ENCODE results near the gene KCNK1. TPM values are rescaled to one million over a fixed set of nuclear protein-coding genes. Genes with fewer than 3 reads are reported as not detected.

Gene KCNK1
- total RNA-seq, 1 experiment from 2014 or later, result 0.13 TPM

- Histone ChIP-seq H3K4me1 (ENCODE audit: control insufficient read depth, insufficient read depth, low read length) (no peaks in the 10 kb centered on the region), H3K4me3 (ENCODE audit: low read depth in 2 of 2, low read length in 2 of 2) (no peak overlapping the region), H3K27me3 (ENCODE audit: control insufficient read depth, insufficient read depth, low read length) (no peaks in the 10 kb centered on the region; the same call in 1 of the 2 replicates), H3K27ac (ENCODE audit: low read length) (no peak overlapping the region), H3K36me3 (ENCODE audit: control insufficient read depth, insufficient read depth, low read length) (no peaks in the 10 kb centered on the region), H3K9me3 (ENCODE audit: control insufficient read depth, insufficient read depth, low read depth, low read length) (no peaks in the 10 kb centered on the region)
- ATAC-seq, result no peak
- BruUV-seq (replicated peaks), result no TSS peak
- ChIA-PET CTCF (no interaction called here), POLR2A (no interaction called here)
- intact Hi-C loops (cut with micrococcal nuclease; ENCODE audit: unreplicated experiment), result no loop called here
- DNase-seq (ENCODE audit: low read depth, low spot score), result no peak
- TF ChIP-seq TCF7L2 (IDR thresholded peaks at IDR 0.05; ENCODE audit: low read depth, low read length) (no peak), SIN3A (IDR thresholded peaks at IDR 0.05; ENCODE audit: borderline replicate concordance, insufficient read depth, low read depth, low read length) (no peak), POLR2AphosphoS5 (IDR thresholded peaks at IDR 0.05; ENCODE audit: low read depth, low read length) (no peak), CTCF (IDR thresholded peaks at IDR 0.05) (no peak)
- TF ChIP-seq, protein P1, sequence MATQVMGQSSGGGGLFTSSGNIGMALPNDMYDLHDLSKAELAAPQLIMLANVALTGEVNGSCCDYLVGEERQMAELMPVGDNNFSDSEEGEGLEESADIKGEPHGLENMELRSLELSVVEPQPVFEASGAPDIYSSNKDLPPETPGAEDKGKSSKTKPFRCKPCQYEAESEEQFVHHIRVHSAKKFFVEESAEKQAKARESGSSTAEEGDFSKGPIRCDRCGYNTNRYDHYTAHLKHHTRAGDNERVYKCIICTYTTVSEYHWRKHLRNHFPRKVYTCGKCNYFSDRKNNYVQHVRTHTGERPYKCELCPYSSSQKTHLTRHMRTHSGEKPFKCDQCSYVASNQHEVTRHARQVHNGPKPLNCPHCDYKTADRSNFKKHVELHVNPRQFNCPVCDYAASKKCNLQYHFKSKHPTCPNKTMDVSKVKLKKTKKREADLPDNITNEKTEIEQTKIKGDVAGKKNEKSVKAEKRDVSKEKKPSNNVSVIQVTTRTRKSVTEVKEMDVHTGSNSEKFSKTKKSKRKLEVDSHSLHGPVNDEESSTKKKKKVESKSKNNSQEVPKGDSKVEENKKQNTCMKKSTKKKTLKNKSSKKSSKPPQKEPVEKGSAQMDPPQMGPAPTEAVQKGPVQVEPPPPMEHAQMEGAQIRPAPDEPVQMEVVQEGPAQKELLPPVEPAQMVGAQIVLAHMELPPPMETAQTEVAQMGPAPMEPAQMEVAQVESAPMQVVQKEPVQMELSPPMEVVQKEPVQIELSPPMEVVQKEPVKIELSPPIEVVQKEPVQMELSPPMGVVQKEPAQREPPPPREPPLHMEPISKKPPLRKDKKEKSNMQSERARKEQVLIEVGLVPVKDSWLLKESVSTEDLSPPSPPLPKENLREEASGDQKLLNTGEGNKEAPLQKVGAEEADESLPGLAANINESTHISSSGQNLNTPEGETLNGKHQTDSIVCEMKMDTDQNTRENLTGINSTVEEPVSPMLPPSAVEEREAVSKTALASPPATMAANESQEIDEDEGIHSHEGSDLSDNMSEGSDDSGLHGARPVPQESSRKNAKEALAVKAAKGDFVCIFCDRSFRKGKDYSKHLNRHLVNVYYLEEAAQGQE (IDR thresholded peaks at IDR 0.05; ENCODE audit: insufficient read depth in 1 of 2, low read depth in 2 of 2, low read length in 1 of 2), result no peak
- in situ Hi-C loops (cut with HindIII; ENCODE audit: low pct_unique_long_range_greater_than_20kb, low sequenced_read_pairs), result no loop called here
Observed at GRCh38 chr1:233664253-233664652, 50.3 kb downstream of the KCNK1 start.

- no peak overlapping the region for H3K27ac ChIP-seq (ENCODE audit: low read length)
- intact Hi-C loops (cut with micrococcal nuclease; ENCODE audit: unreplicated experiment) (no loop called here), in situ Hi-C loops (cut with HindIII; ENCODE audit: low pct_unique_long_range_greater_than_20kb, low sequenced_read_pairs) (no loop called here)
- no peak for TF ChIP-seq POLR2AphosphoS5 (IDR thresholded peaks at IDR 0.05; ENCODE audit: low read depth, low read length)
- TF ChIP-seq SIN3A (IDR thresholded peaks at IDR 0.05; ENCODE audit: borderline replicate concordance, insufficient read depth, low read depth, low read length), result no peak
- TF ChIP-seq CTCF (IDR thresholded peaks at IDR 0.05), result no peak
- TF ChIP-seq, protein P1 (IDR thresholded peaks at IDR 0.05; ENCODE audit: insufficient read depth in 1 of 2, low read depth in 2 of 2, low read length in 1 of 2), result no peak
- no peak for TF ChIP-seq TCF7L2 (IDR thresholded peaks at IDR 0.05; ENCODE audit: low read depth, low read length)
- no peaks in the 10 kb centered on the region for H3K4me1 ChIP-seq (ENCODE audit: control insufficient read depth, insufficient read depth, low read length)
- H3K4me3 ChIP-seq (ENCODE audit: low read depth in 2 of 2, low read length in 2 of 2), result no peak overlapping the region
- no peaks in the 10 kb centered on the region; the same call in 1 of the 2 replicates for H3K27me3 ChIP-seq (ENCODE audit: control insufficient read depth, insufficient read depth, low read length)
- POLR2A ChIA-PET, result no interaction called here
- ATAC-seq (no peak), DNase-seq (ENCODE audit: low read depth, low spot score) (no peak)
- H3K9me3 ChIP-seq (ENCODE audit: control insufficient read depth, insufficient read depth, low read depth, low read length), result no peaks in the 10 kb centered on the region
- H3K36me3 ChIP-seq (ENCODE audit: control insufficient read depth, insufficient read depth, low read length), result no peaks in the 10 kb centered on the region
- no TSS peak for BruUV-seq (replicated peaks)
- CTCF ChIA-PET, result no interaction called here
Observed at GRCh38 chr1:233664804-233665574, 51.1 kb downstream of the KCNK1 start.

Measured in Panc1 (cell line).